Measurements from ENCODE around the gene CDH4. TPM values are rescaled to one million over a fixed set of nuclear protein-coding genes. Genes with fewer than 3 reads are reported as not detected.

CDH4 gene
- polyA plus RNA-seq, 1 donor (not counting 4 experiments of a cell fraction or from before 2014, with no cell fraction given): 2.2 TPM

- H3K4me1 ChIP-seq (ENCODE audit: control insufficient read depth, extremely low read depth, insufficient read depth, low read length): peaks cover 16% of the 10 kb centered on the region
- peaks cover 27% of the 10 kb centered on the region for H4K20me1 ChIP-seq (ENCODE audit: control insufficient read depth, extremely low read depth, insufficient read depth, low read length)
- no peaks in the 10 kb centered on the region for H3K36me3 ChIP-seq (ENCODE audit: control insufficient read depth in 2 of 2, extremely low read depth in 1 of 2, insufficient read depth in 2 of 2, low read length in 2 of 2)
- H3K27ac ChIP-seq (ENCODE audit: control insufficient read depth, insufficient read depth, low read length): no peak overlapping the region
- no peaks in the 10 kb centered on the region for H3K9me3 ChIP-seq (ENCODE audit: control insufficient read depth, low read depth, low read length)
- H3K9ac ChIP-seq (ENCODE audit: control insufficient read depth, extremely low read depth, insufficient read depth, low read length): no peak overlapping the region
- no peak overlapping the region for H3K4me3 ChIP-seq (ENCODE audit: control insufficient read depth in 2 of 3, extremely low read depth in 1 of 3, insufficient read depth in 2 of 3, low read depth in 1 of 3, low read length in 3 of 3)
- no peak for TF ChIP-seq CTCF (optimal IDR thresholded peaks at IDR 0.05 in 1 of 3, IDR thresholded peaks at IDR 0.05 in 1 of 3, conservative IDR thresholded peaks at IDR 0.05 in 1 of 3; ENCODE audit: extremely low read depth in 1 of 3, insufficient read depth in 2 of 3, low read length in 3 of 3)
- TF ChIP-seq EZH2 (IDR thresholded peaks at IDR 0.05; ENCODE audit: low read length): no peak
- FAIRE-seq (no peak), DNase-seq (ENCODE audit: low read depth, low spot score) (no peak)
- peaks cover 9% of the 10 kb centered on the region for H3K79me2 ChIP-seq (ENCODE audit: control insufficient read depth, insufficient read depth, low read length)
- no peaks in the 10 kb centered on the region for H3K27me3 ChIP-seq (ENCODE audit: control insufficient read depth, extremely low read depth, insufficient read depth, low read length)
- H3K4me2 ChIP-seq (ENCODE audit: control insufficient read depth, extremely low read depth, insufficient read depth, low read depth, low read length): peak overlapping the region; percentile 27
- no peaks in the 10 kb centered on the region for H3K9me1 ChIP-seq (ENCODE audit: control insufficient read depth, extremely low read depth, insufficient read depth, low read length)
- dilution Hi-C loops (cut with MboI; ENCODE audit: extremely low pct_ligation_motif_present, low sequenced_read_pairs): no loop called here
- H2AFZ ChIP-seq (ENCODE audit: control insufficient read depth, low read length): no peak overlapping the region
Measured at GRCh38 chr20:61487997-61488371, 235.9 kb downstream of the CDH4 start.

- H3K79me2 ChIP-seq (ENCODE audit: control insufficient read depth, insufficient read depth, low read length): peaks cover 9% of the 10 kb centered on the region
- no peaks in the 10 kb centered on the region for H3K27me3 ChIP-seq (ENCODE audit: control insufficient read depth, extremely low read depth, insufficient read depth, low read length)
- no peak overlapping the region for H3K4me3 ChIP-seq (ENCODE audit: control insufficient read depth in 2 of 3, extremely low read depth in 1 of 3, insufficient read depth in 2 of 3, low read depth in 1 of 3, low read length in 3 of 3)
- no peak overlapping the region for H3K4me2 ChIP-seq (ENCODE audit: control insufficient read depth, extremely low read depth, insufficient read depth, low read depth, low read length)
- H3K27ac ChIP-seq (ENCODE audit: control insufficient read depth, insufficient read depth, low read length): no peak overlapping the region
- H2AFZ ChIP-seq (ENCODE audit: control insufficient read depth, low read length): no peak overlapping the region
- TF ChIP-seq CTCF (optimal IDR thresholded peaks at IDR 0.05 in 1 of 3, IDR thresholded peaks at IDR 0.05 in 1 of 3, conservative IDR thresholded peaks at IDR 0.05 in 1 of 3; ENCODE audit: extremely low read depth in 1 of 3, insufficient read depth in 2 of 3, low read length in 3 of 3): no peak
- no peak for TF ChIP-seq EZH2 (IDR thresholded peaks at IDR 0.05; ENCODE audit: low read length)
- no peaks in the 10 kb centered on the region for H3K9me3 ChIP-seq (ENCODE audit: control insufficient read depth, low read depth, low read length)
- dilution Hi-C loops (cut with MboI; ENCODE audit: extremely low pct_ligation_motif_present, low sequenced_read_pairs): no loop called here
- H3K9ac ChIP-seq (ENCODE audit: control insufficient read depth, extremely low read depth, insufficient read depth, low read length): no peak overlapping the region
- H4K20me1 ChIP-seq (ENCODE audit: control insufficient read depth, extremely low read depth, insufficient read depth, low read length): peaks cover 28% of the 10 kb centered on the region
- FAIRE-seq (no peak), DNase-seq (ENCODE audit: low read depth, low spot score) (no peak)
- H3K9me1 ChIP-seq (ENCODE audit: control insufficient read depth, extremely low read depth, insufficient read depth, low read length): no peaks in the 10 kb centered on the region
- peaks cover 16% of the 10 kb centered on the region for H3K4me1 ChIP-seq (ENCODE audit: control insufficient read depth, extremely low read depth, insufficient read depth, low read length)
- no peaks in the 10 kb centered on the region for H3K36me3 ChIP-seq (ENCODE audit: control insufficient read depth in 2 of 2, extremely low read depth in 1 of 2, insufficient read depth in 2 of 2, low read length in 2 of 2)
Measured at GRCh38 chr20:61490721-61491120, 238.7 kb downstream of the CDH4 start.

All from keratinocyte (primary cell).